ENCODE measurements around the gene CRYBA1.
A peak's percentile ranks its signal among the peaks of the same experiment; 100 is the strongest.
"Not testable (repeated sequence)": the region's sequence is repeated elsewhere in the genome, so short reads cannot be mapped to it uniquely, and the experiment has no call there.

The CRYBA1 gene, protein sequence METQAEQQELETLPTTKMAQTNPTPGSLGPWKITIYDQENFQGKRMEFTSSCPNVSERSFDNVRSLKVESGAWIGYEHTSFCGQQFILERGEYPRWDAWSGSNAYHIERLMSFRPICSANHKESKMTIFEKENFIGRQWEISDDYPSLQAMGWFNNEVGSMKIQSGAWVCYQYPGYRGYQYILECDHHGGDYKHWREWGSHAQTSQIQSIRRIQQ

GRCh38 chr17:29246628-29247027 is at the start of gene CRYBA1:
Gene CRYBA1 (plus strand): TSS chr17:29246859. CDS start chr17:29246864, 5 bp downstream.
- DNase-seq (ENCODE audit: low spot score): no peak

DNA sequence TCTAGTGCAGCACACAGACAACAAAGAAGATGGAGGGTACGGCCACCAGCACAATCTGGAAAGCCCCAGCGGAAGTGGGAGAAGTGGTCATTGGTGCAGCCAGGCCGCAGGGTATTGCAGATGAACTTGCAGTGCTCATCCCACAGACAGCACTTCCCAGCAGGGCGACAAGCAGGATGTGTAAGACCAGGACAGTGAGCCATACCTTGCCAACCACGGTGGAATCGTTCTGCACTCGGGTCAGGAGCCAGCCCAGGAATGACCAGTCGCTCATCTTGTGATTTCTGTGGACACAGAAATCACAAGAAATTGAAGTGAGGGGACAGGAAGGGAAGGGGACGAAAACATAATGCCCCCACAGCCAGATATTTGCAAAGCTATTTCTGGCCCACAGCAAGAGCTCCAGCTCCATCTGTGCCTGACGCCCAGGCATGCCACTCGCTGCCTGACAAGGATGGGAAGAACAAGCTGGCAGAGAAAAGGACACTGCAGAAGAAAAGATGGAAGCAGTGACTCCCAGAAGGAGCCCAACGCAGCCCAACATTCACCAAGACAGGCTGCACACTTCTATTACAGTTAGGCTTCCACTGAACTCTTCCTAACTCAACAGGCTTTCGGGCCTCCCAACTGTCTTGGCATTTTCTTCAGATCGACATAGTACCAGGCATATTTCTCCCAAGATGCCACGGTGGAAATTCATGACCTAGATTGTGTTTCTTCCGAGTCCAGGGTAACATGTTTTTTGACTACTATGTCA is 49.0 kb upstream of the CRYBA1 start:
- DNase-seq (ENCODE audit: low spot score): peak; percentile 44

GRCh38 chr17:29204068-29204804 is 42.4 kb upstream of the CRYBA1 start:
- not testable (repeated sequence) for DNase-seq (ENCODE audit: low spot score)

DNA sequence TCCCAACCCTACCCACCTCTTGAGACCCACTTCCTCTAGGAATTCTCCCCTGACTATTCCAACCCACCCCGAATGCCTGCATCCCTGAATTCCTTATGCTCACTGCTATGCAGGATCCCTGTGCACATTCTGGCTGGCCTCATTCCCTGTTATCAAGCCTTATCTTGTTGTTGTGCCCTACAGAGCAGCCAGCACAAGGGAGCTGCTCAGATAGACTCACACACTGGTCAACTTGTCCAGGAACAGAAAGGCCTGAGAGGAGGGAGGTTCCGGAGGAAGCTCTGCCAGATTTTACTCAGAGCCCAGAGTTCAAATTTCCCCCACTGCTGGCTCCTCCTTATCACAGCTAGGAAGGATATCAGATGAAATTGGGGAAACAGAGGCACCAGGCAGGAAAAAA is 41.6 kb upstream of the CRYBA1 start:
- peak; percentile 9 for DNase-seq (ENCODE audit: low spot score)

DNA sequence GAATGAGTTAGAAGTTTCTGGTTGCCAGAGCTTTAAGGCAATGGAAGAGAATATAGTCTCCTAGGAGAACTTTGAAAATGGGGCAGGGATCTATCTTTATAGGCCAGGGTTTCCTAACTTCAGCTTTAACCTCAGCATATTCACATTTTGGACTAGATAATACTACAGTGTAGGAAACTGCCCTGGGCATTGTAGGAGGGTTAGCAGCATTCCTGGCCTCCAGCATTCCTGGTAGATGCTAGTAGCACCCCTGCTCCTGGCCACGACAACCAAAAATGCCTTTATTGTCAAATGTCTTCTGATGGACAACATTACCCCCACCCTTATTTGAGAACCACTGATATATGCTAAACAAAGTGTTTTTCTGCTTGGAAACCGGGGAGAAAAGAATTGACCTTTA is 38.7 kb upstream of the CRYBA1 start:
- no peak for DNase-seq (ENCODE audit: low spot score)

- no peak for DNase-seq (ENCODE audit: low spot score)
Measured at GRCh38 chr17:29209073-29209472, 37.6 kb upstream of the CRYBA1 start.

GRCh38 chr17:29210879-29211278 is 35.8 kb upstream of the CRYBA1 start:
- no peak for DNase-seq (ENCODE audit: low spot score)

DNA sequence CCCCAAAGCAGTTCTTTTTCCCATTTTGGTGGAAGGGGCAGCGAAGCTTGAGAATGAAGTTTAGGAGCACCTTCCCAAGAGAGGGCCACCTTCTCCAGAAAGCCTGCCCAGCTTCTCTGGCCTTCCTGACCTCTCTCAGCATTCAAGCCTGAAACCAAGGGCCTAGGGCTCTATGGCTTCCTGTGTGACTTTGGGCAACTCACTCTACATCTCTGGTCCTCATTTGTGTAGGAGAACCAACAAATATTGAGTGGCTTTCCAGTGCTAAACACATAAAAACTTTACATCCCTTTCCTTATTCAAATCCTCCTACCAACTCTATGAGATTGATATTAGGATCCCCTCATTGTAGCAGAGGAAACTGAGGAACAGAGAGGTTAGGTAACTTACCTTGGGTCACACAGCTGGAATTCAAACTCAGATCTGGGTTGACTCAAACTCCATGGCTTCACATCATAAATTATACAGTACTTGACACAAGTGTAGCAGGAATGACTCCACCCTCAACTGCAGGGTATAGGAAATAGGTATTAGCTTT is 34.5 kb upstream of the CRYBA1 start:
- DNase-seq (ENCODE audit: low spot score): no peak

DNA sequence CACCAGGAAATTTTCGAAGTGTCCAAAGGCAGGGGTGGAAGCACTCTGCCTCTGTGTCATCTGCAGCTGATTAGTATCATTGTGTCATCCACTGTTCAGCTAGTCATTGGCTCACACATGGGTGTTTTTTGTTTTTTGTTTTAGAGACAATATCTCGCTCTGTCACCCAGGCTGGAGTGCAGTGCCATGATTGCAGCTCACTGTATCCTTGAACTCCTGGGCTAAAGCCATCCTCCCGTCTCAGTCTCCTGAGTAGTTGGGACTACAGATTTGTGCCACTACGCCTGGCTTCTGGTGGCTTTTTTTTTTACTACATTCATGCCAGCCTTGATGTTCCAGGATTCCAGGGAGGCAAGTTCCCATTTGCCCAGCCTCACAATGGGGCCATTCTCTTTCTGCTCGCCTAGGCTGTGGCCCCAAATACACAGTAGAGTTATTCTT is 34.0 kb upstream of the CRYBA1 start:
- DNase-seq (ENCODE audit: low spot score): peak; percentile 95

- no peak for DNase-seq (ENCODE audit: low spot score)
Measured at GRCh38 chr17:29214215-29215146, 32.2 kb upstream of the CRYBA1 start.

DNA sequence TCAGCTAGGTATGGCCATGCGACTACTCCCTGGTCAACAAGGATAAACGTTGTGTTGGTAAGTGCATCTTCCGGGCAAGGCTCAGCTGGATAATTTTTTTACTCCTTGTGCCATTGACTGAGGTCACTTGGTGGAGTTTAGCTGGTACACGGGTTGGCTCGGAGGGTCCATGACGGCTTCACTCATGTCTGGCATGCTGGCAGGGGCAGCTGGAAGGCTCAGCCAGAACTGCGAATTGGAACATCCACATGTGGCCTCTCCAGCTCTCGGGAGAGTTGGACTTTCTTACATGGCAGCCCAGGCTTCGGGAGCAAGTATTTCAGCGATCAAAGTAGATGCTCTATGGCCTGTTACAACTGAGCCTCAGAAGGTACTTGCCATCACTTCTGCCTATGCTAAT is 31.5 kb upstream of the CRYBA1 start:
- no peak for DNase-seq (ENCODE audit: low spot score)

DNA sequence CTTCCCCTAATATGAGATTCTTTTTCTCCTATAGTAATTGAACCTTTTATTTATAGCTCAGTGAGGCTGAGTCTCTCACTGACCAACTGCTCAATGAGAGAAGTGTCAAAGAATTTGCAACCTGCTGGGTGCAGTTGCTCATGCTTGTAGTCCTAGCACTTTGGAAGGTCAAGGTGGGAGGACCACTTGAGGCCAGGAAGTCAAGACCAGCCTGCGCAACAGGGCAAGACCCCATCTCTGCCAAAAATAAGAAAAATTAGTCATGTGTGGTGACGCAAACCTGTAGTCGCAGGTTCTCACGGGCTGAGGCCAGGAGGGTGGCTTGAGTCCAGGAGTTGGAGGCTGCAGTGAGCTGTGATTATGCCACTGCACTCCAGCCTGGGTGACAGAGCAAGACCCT is 30.9 kb upstream of the CRYBA1 start:
- DNase-seq (ENCODE audit: low spot score): no peak

DNA sequence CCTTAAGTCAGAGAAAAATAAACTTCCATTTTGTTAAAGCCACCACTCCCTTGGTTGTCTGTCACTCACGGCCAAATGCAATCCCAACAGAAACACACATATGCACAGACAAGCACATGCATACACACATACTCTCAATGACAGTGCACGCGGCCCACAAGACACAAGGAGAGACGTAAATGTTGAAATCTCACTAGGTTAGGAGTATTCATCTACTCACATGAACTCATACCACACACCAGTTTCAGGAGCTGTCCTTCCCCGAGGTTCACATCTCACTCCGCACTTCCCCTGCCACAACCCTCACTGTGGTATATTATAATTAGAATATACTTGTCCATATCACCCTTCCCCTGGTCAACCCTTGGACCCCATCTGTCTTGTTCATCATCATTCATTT is 30.5 kb upstream of the CRYBA1 start:
- no peak for DNase-seq (ENCODE audit: low spot score)

- no peak for DNase-seq (ENCODE audit: low spot score)
Measured at GRCh38 chr17:29216856-29217255, 29.8 kb upstream of the CRYBA1 start.

GRCh38 chr17:29219378-29220047 is 27.1 kb upstream of the CRYBA1 start:
- peak; percentile 92 for DNase-seq (ENCODE audit: low spot score)

GRCh38 chr17:29221338-29221737 is 25.3 kb upstream of the CRYBA1 start:
- not testable (repeated sequence) for DNase-seq (ENCODE audit: low spot score)

- no peak for DNase-seq (ENCODE audit: low spot score)
Measured at GRCh38 chr17:29225396-29225795, 21.3 kb upstream of the CRYBA1 start.

DNA sequence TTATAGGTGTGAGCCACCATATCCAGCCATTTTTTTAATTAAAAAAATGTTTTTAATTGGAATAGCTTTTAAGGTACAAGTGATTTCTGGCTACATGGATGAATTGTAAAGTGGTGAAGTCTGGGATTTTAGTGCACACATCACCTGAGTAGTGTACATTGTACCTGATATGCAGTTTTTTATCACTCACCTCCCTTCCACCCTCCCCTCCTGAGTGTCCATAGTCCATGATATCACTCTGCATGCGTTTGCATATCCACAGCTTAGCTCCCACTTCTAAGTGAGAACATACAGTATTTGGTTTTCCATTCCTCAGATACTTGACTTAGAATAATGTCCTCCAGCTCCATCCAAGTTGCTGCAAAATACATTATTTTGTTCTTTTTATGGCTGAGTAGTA is 13.4 kb upstream of the CRYBA1 start:
- no peak for DNase-seq (ENCODE audit: low spot score)

DNA sequence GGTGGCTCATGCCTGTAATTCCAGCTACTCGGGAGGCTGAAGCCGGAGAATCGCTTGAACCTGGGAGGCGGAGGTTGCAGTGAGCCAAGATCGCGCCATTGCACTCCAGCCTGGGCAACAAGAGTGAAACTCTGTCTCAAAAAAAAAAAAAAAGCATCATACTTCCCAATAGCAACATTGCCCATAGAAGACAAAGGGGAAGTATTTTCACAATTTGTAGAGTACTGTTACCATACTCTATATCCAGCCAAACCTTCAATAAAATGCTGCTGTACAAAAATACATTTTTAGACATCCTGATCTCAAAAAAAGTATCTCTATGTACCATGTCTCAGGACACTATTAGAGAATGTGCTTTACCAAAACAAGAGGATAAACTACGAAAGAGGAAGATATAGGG is 11.7 kb upstream of the CRYBA1 start:
- not testable (repeated sequence) for DNase-seq (ENCODE audit: low spot score)

GRCh38 chr17:29235904-29236303 is 10.8 kb upstream of the CRYBA1 start:
- DNase-seq (ENCODE audit: low spot score): no peak

Data from Ammon's horn (tissue), 1 donor.